GM12873 (cell line): ENCODE results near the gene LDLRAP1.

Experiments
- CTCF ChIP-seq: IDR thresholded peaks from 2 replicates; pipeline ENCODE4 v1.5.1; 2012; ENCODE audit warnings: low read depth, mild to moderate bottlenecking, moderate library complexity, low read length, control low read depth; ENCODE audit not compliant: insufficient read depth; ENCODE audit errors: missing control alignments

The LDLRAP1 gene

GRCh38 chr1:25565626-25566025 is 22.2 kb downstream of the LDLRAP1 start:
- TF ChIP-seq CTCF = no peak

GRCh38 chr1:25566176-25566729 is 22.8 kb downstream of the LDLRAP1 start:
- TF ChIP-seq CTCF = no peak

GRCh38 chr1:25566730-25567341 is 23.4 kb downstream of the LDLRAP1 start:
- TF ChIP-seq CTCF = no peak

- TF ChIP-seq CTCF = no peak
Observed at GRCh38 chr1:25567710-25568089, 24.3 kb downstream of the LDLRAP1 start.

GRCh38 chr1:25568090-25568833 is 24.9 kb downstream of the LDLRAP1 start:
- TF ChIP-seq CTCF = no peak

DNA sequence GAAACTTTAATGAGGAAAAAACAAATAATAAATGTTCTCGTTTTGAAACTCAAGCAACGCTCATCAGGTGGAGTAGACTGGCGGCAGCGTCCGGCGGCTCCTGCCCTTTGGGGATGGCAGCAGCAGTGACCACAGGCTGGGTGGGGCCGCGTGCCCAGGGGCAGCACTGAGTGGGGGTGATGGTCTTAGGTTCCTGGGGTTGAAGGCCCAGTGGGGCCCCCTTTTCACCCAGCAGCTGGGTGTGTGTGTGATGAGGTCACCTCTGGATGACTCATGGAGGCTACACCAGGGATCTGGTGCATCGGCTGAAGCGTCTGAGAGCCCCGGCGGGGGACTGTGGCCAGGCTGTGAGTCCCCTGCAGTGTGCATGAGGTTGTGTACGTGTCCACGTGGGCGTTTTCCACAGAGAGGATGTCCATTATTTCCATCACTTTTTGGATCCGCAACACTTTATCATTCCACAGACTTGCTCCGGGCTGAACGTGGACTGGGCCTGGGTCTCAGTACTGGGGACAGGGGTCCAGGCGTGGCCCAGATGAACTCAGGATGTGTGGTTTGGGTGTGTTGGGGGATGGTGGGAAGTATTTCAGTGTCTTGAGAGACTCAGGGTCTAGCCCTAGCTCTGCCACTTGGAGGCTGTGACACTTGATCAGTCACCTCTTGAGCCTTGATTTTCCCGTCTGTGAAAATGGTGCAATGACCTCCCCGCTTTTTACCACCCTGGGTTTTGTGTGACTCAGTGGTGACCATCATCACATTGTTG is 25.6 kb downstream of the LDLRAP1 start:
- no peak for TF ChIP-seq CTCF

DNA sequence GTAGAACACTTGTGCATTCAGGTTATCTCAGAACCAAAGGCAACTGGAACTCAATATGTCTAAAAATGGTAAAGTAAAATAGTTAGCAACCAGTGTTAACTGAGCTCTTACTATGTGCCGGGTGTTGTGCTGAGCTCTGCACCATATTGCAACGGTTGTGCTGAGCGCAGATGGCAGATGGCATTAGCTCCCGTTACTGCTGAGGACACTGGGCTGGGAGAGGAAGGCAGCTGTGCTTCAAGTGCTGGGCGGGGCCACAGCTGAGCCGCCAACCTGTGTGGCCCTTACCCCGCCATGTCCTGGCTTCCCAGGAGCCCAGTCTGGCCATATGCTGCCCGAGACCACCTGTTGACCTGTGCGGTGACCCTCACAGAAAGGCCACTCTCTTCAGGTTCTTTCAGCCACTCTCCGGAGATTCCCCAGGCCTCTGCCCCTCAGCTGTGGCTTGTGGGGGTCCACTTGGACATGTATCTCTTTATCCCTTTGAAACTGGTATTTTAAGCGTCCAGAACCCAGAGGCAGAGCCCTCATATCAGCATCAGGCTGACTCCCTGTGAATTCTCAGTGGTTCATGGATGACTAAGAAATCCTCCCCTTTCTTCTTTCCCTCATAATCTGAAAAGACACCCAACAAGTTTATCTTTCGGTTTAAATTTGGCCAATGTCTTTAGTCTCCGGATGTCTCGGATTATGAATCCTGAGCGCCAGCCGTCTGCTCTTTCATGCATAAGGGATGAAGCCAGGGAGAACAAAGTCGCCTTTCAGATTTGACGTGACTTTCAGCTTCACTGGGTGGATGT is 26.4 kb downstream of the LDLRAP1 start:
- no peak for TF ChIP-seq CTCF
